Ascending aorta (tissue), 2 donors: ENCODE results near the gene PON2. TPM values are rescaled to one million over a fixed set of nuclear protein-coding genes. Genes with fewer than 3 reads are reported as not detected.

Experiments
- DNase-seq, 2 donors: peaks; one replicate each; pipeline ENCODE4 v3.0.0-alpha.2; 2019; ENCODE audit warnings: low spot score in 2 of 2
- H3K27ac ChIP-seq, 2 donors: fragments of 200-600 bp; sonication (generic); one replicate each; pipeline ENCODE4 v1.5.1; 2016 to 2017; ENCODE audit warnings: mild to moderate bottlenecking in 1 of 2
- H3K27me3 ChIP-seq: fragments of 200-600 bp; sonication (generic); one replicate; pipeline ENCODE4 v1.5.1; 2017
- H3K36me3 ChIP-seq, 2 donors: fragments of 200-600 bp; sonication (generic); one replicate each; pipeline ENCODE4 v1.5.1; 2016
- H3K4me1 ChIP-seq, 2 donors: fragments of 200-600 bp; sonication (generic); one replicate each; pipeline ENCODE4 v1.5.1; 2016 to 2017; ENCODE audit warnings: mild to moderate bottlenecking in 1 of 2
- H3K4me3 ChIP-seq, 2 donors: fragments of 200-600 bp; sonication (generic); one replicate each; pipeline ENCODE4 v1.5.1; 2016 to 2017; ENCODE audit warnings: mild to moderate bottlenecking in 1 of 2
- H3K9me3 ChIP-seq, 2 donors: fragments of 200-600 bp; sonication (generic); one replicate each; pipeline ENCODE4 v1.5.1; 2016
- intact Hi-C: fragments of 100-400 bp; cut with DNase I; formaldehyde crosslinking; loops from one replicate; pipeline ENCODE4 v1.15.1; 2023
- total RNA-seq: library from RNA; depleted of rRNA; stranded (reverse); fragments of >200 nt; gene quantifications from one replicate; pipeline ENCODE4 v1.1.0, GENCODE V29; 2016
- TF ChIP-seq, protein P1 (sequence below), 3 experiments: fragments of 200-600 bp in 2 of 3; fragments of 450-650 bp in 1 of 3; sonication (generic) in 2 of 3; IDR thresholded peaks; one replicate each; pipeline ENCODE4 v1.5.1; 2016 to 2019; ENCODE audit warnings: antibody characterized with exemption in 3 of 3, mild to moderate bottlenecking in 1 of 3, moderate library complexity in 1 of 3

The PON2 gene
- total RNA-seq, 1 donor from 2014 or later = 59.8 TPM

DNA sequence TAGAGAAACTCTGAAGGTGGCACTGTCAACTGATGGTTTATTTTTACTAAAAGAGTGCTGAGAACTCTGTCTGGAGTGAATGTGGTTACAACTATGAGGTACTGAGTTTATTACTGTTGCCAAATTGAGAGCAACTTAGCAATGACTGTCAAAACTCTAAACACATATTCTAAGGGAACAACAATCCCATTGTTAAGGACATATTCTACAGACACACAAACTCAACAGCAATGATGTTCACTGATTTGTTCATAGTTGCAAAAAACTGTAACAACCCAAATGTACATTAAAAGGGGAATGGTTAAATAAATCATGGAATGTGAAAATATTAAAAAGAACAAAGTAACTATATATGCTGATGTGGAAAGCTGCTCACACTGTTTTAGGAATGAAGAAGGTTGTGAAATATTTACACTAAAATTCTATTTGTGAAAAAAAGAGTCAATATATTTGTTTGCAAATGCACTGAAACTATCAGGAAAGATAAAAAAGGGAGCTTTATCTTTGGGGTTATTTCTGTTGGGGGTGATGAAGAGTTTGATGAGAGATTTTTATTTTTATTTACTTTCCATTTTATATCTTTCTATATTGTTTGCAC lies 12.9 kb downstream of the PON2 start:
- Histone ChIP-seq H3K27ac (no peak overlapping the region), H3K4me1 (no peaks in the 10 kb centered on the region), H3K4me3 (no peak overlapping the region), H3K36me3 (peaks cover 3% of the 10 kb centered on the region in 2 donors), H3K9me3 (no peaks in the 10 kb centered on the region), H3K27me3 (no peaks in the 10 kb centered on the region)
- no peak for DNase-seq
- TF ChIP-seq, protein P1, sequence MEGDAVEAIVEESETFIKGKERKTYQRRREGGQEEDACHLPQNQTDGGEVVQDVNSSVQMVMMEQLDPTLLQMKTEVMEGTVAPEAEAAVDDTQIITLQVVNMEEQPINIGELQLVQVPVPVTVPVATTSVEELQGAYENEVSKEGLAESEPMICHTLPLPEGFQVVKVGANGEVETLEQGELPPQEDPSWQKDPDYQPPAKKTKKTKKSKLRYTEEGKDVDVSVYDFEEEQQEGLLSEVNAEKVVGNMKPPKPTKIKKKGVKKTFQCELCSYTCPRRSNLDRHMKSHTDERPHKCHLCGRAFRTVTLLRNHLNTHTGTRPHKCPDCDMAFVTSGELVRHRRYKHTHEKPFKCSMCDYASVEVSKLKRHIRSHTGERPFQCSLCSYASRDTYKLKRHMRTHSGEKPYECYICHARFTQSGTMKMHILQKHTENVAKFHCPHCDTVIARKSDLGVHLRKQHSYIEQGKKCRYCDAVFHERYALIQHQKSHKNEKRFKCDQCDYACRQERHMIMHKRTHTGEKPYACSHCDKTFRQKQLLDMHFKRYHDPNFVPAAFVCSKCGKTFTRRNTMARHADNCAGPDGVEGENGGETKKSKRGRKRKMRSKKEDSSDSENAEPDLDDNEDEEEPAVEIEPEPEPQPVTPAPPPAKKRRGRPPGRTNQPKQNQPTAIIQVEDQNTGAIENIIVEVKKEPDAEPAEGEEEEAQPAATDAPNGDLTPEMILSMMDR (IDR thresholded peaks at IDR 0.05) = no peak
- intact Hi-C loops = no loop called here

DNA sequence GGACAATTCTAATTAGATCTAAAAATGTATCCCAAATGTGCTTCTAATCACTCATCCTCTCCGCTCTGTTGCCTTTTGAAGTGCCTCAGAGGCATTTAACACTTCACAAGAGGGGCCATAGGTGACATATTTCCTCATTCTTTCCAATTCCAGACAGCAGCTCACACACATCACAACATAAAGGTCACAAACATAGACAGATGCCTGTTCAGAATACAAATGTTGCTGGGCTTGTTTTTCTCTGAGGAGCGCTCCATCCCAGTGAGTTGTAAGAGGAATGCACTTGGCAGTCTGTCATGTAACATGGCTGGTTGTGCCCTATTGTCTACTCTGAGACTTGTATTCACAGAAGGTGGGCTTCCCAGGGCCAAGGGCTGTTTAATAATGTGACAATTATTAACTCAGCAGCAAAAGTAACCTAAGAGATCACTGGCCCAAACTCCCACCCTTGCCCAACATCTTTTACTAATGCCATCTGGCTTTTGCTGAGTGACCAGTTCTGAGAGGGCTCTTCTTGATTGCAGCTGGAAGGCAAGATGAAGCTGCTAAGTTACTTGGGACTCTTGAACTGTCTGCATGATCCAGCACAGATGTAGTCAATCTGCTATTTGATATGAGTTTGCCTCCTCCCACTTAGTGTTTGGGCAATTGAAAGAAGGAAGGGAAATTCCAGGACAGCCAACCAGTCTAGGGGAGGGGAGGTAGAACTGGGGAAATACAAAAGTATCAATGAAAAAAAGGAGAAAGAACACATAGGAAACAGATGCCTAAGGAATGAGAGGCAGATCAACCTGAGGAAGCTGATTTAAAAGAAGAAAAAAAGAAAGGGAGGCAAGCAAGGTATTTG lies 13.6 kb downstream of the PON2 start:
- intact Hi-C loops = no loop called here
- no peak for DNase-seq
- Histone ChIP-seq H3K27me3 (no peaks in the 10 kb centered on the region), H3K9me3 (no peaks in the 10 kb centered on the region), H3K4me3 (no peak overlapping the region), H3K27ac (no peak overlapping the region), H3K36me3 (peaks cover 3% of the 10 kb centered on the region in 2 donors), H3K4me1 (no peaks in the 10 kb centered on the region)
- TF ChIP-seq, protein P1 (IDR thresholded peaks at IDR 0.05) = no peak

DNA sequence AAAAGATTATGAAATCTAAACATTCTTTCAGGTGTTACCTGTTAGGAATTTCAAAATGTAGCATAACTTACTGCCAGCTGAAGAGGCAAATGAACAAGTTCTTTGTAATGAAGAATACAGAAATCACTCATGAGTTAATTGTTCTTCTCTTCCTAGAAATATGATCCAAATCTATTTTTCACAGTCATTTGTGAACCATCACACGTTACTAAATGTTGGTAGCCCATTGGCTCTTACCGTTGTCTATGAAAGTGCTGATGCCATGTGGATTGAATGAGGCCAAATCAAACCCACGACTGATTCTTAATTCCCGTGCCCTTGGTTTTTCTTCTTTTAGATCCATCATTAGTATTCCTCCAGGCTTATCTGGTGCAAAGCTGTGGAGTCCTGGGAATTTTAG lies 22.8 kb downstream of the PON2 start:
- TF ChIP-seq, protein P1 (IDR thresholded peaks at IDR 0.05) = no peak
- H3K9me3 ChIP-seq = no peaks in the 10 kb centered on the region
- no peak overlapping the region for H3K27ac ChIP-seq
- no peak for DNase-seq
- H3K36me3 ChIP-seq = peaks cover 21 to 30% of the 10 kb centered on the region in 2 donors
- no peaks in the 10 kb centered on the region for H3K27me3 ChIP-seq
- no peak overlapping the region for H3K4me3 ChIP-seq
- no peaks in the 10 kb centered on the region for H3K4me1 ChIP-seq
- intact Hi-C loops = no loop called here

DNA sequence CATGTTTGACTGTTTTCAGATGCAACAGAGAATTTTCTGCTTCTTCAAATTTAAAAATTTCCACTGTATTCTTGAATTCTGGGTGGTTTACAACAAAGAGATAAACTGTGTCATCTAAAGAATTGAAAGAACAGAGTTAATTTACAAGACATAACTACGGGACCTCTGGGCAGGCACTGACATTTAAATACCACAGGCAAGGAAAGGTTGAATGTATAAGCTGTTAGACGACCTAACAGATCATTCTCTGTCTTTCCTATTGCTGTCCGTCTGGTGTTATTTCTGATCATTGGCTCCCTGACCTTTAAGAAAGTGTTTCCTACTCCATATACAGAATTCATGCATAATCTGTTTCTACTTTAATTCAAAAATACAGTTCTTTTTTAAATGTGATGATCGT lies 23.2 kb downstream of the PON2 start:
- no peak for DNase-seq
- no peaks in the 10 kb centered on the region for H3K4me1 ChIP-seq
- peaks cover 21 to 30% of the 10 kb centered on the region in 2 donors for H3K36me3 ChIP-seq
- H3K9me3 ChIP-seq = no peaks in the 10 kb centered on the region
- H3K27me3 ChIP-seq = no peaks in the 10 kb centered on the region
- no peak overlapping the region for H3K4me3 ChIP-seq
- TF ChIP-seq, protein P1 (IDR thresholded peaks at IDR 0.05) = no peak
- intact Hi-C loops = no loop called here
- H3K27ac ChIP-seq = no peak overlapping the region

DNA sequence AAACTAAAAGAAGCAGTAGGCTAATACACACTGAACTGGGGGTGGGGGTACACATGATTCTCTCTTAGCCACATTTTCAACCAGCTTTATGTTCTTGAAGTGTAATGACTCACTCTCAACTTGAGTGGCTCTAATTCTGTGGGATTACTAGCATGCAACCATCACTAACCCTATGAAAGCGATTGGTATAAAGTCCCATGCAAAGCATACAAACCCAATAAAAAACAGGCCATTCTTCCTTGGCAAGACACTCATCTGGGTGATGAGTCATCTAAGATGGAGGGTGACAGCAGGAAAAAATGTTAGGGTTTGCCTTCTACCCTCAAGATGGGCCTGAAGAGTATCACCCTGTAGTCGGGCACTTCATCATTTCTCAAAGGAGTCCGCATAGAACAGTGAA lies 23.8 kb downstream of the PON2 start:
- Histone ChIP-seq H3K27ac (no peak overlapping the region), H3K36me3 (peaks cover 21 to 30% of the 10 kb centered on the region in 2 donors), H3K4me1 (no peaks in the 10 kb centered on the region), H3K4me3 (no peak overlapping the region), H3K9me3 (no peaks in the 10 kb centered on the region), H3K27me3 (no peaks in the 10 kb centered on the region)
- DNase-seq = no peak
- TF ChIP-seq, protein P1 (IDR thresholded peaks at IDR 0.05) = no peak
- intact Hi-C loops = no loop called here
